Measurements from ENCODE around the gene VPS13D. TPM values are rescaled to one million over a fixed set of nuclear protein-coding genes. Genes with fewer than 3 reads are reported as not detected.

Gene VPS13D
- total RNA-seq, 1 donor from 2014 or later: 13.8 TPM

DNA sequence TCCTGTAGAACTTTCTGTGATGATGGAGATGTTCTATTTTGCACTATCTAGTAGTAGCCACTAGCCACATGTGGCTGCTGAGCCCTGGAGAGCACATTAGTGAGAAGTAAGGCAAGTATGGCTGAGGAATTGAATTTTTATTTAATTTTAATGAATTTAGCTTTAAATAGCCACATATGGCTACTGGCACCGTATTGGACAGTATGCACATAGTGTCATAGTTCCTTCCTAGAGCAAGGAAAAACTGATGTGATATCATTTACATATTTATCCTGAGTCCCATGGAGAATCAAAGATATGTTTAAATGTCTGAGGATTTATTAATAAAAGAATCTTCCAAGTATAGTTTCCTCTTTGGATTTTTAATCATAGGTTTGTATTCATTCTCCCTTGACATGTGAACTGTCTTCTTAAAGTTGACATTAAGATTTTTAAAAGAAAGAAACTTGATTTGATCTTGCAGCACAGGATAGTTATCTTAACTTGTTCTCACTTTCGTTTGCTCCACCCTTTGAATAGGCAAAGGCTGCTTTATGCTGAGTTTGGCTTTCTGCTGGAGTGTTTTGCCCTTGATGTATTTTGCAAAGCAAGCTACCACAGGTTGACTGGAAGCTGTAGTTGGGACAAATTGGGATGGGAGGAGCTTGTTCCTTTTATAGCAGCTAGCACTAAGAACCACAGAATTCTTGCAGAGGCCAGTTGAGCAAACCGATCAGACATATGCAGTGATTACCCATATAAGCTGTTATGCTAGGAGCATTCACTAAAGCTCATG lies 129.7 kb downstream of the VPS13D start:
- no peak for DNase-seq (ENCODE audit: low read depth)
- TF ChIP-seq, protein P1, sequence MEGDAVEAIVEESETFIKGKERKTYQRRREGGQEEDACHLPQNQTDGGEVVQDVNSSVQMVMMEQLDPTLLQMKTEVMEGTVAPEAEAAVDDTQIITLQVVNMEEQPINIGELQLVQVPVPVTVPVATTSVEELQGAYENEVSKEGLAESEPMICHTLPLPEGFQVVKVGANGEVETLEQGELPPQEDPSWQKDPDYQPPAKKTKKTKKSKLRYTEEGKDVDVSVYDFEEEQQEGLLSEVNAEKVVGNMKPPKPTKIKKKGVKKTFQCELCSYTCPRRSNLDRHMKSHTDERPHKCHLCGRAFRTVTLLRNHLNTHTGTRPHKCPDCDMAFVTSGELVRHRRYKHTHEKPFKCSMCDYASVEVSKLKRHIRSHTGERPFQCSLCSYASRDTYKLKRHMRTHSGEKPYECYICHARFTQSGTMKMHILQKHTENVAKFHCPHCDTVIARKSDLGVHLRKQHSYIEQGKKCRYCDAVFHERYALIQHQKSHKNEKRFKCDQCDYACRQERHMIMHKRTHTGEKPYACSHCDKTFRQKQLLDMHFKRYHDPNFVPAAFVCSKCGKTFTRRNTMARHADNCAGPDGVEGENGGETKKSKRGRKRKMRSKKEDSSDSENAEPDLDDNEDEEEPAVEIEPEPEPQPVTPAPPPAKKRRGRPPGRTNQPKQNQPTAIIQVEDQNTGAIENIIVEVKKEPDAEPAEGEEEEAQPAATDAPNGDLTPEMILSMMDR (conservative IDR thresholded peaks at IDR 0.05; ENCODE audit: low read depth, low read length): no peak
- no peak overlapping the region for H3K4me3 ChIP-seq (ENCODE audit: low read depth, low read length)

- DNase-seq (ENCODE audit: low read depth): no peak
- H3K4me3 ChIP-seq (ENCODE audit: low read depth, low read length): no peak overlapping the region
- TF ChIP-seq, protein P1 (conservative IDR thresholded peaks at IDR 0.05; ENCODE audit: low read depth, low read length): no peak
Observed at GRCh38 chr1:12368646-12369045, 138.8 kb downstream of the VPS13D start.

DNA sequence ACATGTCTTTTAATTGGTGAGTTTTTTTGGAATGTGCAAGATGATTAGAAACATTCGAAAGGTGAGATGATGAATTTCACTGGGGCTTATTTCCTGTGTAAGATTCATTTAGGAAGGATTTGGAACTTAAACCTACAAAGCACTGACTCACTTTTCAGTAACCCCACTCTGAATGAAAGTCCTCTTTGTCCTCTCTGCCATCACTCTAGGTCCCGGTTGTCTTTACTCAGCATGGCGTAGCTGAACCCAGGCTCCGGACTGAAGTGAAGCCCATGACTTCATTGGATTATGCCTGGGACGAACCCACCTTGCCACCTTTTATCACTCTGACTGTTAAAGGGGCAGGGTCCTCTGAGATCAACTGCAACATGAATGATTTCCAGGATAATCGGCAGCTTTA lies 139.4 kb downstream of the VPS13D start:
- no peak for DNase-seq (ENCODE audit: low read depth)
- no peak overlapping the region for H3K4me3 ChIP-seq (ENCODE audit: low read depth, low read length)
- TF ChIP-seq, protein P1 (conservative IDR thresholded peaks at IDR 0.05; ENCODE audit: low read depth, low read length): no peak

DNA sequence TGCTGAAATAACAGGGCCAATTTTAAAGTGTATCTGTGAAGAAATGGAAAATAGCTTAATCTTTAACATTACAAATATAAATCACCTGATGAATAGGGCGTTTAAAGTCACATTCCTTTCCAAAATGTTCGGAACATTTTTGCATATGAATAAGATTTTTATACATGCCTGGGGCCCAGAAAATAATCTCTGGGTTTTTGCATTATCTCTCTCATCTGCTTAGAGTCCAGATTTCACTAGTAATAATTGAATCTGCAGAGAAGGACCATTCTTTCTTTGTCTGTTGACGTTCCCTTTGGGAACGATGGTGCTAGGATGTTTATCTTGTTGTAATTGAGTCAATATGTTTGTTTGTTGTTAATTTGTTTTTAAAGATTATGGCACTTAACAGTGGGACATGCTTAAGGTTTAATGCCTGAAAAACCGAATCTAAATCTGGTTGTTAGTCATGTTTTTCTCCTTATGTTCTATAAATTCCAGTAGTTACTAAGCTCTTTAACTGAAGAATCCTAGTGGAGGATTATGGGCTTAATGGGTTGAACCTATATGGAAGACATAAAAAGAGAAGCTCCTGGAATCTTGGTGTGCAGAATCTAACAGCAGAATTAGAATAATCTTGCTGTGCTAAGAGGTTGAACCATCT lies 140.6 kb downstream of the VPS13D start:
- no peak for DNase-seq (ENCODE audit: low read depth)
- TF ChIP-seq, protein P1 (conservative IDR thresholded peaks at IDR 0.05; ENCODE audit: low read depth, low read length): no peak
- H3K4me3 ChIP-seq (ENCODE audit: low read depth, low read length): no peak overlapping the region

GRCh38 chr1:12371053-12371452 lies 141.2 kb downstream of the VPS13D start:
- TF ChIP-seq, protein P1 (conservative IDR thresholded peaks at IDR 0.05; ENCODE audit: low read depth, low read length): no peak
- H3K4me3 ChIP-seq (ENCODE audit: low read depth, low read length): no peak overlapping the region
- no peak for DNase-seq (ENCODE audit: low read depth)

DNA sequence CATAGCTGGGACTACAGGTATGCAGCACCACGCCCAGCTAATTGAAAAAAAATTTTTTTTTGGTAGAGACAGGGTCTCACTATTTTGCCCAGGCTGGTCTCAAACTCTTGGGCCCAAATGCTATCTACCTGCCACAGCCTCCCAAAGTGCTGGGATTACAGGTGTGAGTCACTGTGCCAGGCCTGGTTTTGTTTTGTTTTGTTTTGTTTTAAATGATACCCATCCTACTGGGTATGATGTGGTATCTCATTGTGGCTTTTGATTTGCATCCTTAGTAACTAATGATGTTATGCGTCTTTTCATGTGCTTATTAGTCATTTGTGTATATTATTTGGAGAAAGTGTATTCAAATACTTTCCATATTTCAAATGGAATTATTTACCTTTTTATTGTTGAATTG lies 142.3 kb downstream of the VPS13D start:
- no peak for DNase-seq (ENCODE audit: low read depth)
- H3K4me3 ChIP-seq (ENCODE audit: low read depth, low read length): no peak overlapping the region
- TF ChIP-seq, protein P1 (conservative IDR thresholded peaks at IDR 0.05; ENCODE audit: low read depth, low read length): no peak
